ENCODE results near the gene XPOT. TPM values are rescaled to one million over a fixed set of nuclear protein-coding genes. Genes with fewer than 3 reads are reported as not detected.

The XPOT gene
- polyA plus RNA-seq, 1 experiment, result 183 TPM

DNA sequence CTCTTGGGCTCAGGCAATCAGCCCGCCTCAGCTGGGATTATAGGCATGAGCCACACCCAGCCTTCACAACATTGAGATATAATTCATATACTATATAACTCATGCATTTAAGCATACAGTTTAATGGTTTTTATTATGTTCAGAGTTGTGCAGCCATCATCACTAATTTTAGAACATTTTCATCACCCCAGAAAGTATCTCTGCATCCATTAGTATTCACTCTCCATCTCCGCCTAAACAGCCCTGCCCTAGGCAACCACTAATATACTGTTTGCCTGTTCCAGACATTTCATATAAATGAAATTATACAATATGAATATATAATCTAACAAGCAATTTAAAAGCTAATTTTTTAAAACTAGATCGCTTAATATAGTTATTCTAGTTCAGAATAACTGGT is 82.5 kb downstream of the XPOT start:
- POLR2A ChIA-PET, result no interaction called here
- no peak for DNase-seq (ENCODE audit: low read depth, low spot score)
- Histone ChIP-seq H3K4me3 (ENCODE audit: low read depth, low read length) (no peak overlapping the region), H3K27ac (ENCODE audit: low read depth, low read length) (no peak overlapping the region), H3K27me3 (ENCODE audit: control insufficient read depth, insufficient read depth, low read length) (no peaks in the 10 kb centered on the region), H3K9me3 (ENCODE audit: control insufficient read depth, insufficient read depth, low read length) (no peaks in the 10 kb centered on the region)
- TF ChIP-seq, protein P1, sequence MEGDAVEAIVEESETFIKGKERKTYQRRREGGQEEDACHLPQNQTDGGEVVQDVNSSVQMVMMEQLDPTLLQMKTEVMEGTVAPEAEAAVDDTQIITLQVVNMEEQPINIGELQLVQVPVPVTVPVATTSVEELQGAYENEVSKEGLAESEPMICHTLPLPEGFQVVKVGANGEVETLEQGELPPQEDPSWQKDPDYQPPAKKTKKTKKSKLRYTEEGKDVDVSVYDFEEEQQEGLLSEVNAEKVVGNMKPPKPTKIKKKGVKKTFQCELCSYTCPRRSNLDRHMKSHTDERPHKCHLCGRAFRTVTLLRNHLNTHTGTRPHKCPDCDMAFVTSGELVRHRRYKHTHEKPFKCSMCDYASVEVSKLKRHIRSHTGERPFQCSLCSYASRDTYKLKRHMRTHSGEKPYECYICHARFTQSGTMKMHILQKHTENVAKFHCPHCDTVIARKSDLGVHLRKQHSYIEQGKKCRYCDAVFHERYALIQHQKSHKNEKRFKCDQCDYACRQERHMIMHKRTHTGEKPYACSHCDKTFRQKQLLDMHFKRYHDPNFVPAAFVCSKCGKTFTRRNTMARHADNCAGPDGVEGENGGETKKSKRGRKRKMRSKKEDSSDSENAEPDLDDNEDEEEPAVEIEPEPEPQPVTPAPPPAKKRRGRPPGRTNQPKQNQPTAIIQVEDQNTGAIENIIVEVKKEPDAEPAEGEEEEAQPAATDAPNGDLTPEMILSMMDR (IDR thresholded peaks at IDR 0.05; ENCODE audit: low read depth, low read length), result no peak
- CTCF ChIA-PET, result interaction anchor here (0.5 to 1.2 kb wide), 3 partner anchors 9 to 315 kb away, joined by 3 to 4 read pairs (median 3); no protein-coding TSS in a partner anchor

DNA sequence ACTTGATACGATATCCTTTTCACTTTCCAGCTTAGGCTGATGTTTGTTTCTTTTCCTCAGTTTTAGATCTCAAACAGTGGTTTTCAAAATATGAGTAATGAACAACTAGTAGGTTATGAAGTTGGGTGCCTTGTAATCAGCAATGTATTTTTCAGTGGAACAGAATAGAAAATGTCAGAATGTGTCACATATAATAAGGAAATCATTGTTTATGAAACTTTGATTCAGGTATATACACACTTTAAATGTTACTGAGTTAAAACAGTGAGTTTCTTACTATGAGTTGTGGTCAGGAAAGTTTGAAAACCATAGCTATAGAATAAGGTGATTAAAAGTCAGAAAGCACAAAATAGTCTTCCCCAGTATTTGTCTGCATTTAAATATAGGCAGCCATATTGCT is 87.5 kb downstream of the XPOT start:
- Histone ChIP-seq H3K9me3 (ENCODE audit: control insufficient read depth, insufficient read depth, low read length) (no peaks in the 10 kb centered on the region), H3K27me3 (ENCODE audit: control insufficient read depth, insufficient read depth, low read length) (no peaks in the 10 kb centered on the region), H3K4me3 (ENCODE audit: low read depth, low read length) (no peak overlapping the region), H3K27ac (ENCODE audit: low read depth, low read length) (no peak overlapping the region)
- POLR2A ChIA-PET, result no interaction called here
- TF ChIP-seq, protein P1 (IDR thresholded peaks at IDR 0.05; ENCODE audit: low read depth, low read length), result no peak
- no peak for DNase-seq (ENCODE audit: low read depth, low spot score)
- CTCF ChIA-PET, result interaction anchor here (0.6 to 1.3 kb wide), 2 partner anchors 127 to 206 kb away, joined by 3 read pairs; no protein-coding TSS in a partner anchor

DNA sequence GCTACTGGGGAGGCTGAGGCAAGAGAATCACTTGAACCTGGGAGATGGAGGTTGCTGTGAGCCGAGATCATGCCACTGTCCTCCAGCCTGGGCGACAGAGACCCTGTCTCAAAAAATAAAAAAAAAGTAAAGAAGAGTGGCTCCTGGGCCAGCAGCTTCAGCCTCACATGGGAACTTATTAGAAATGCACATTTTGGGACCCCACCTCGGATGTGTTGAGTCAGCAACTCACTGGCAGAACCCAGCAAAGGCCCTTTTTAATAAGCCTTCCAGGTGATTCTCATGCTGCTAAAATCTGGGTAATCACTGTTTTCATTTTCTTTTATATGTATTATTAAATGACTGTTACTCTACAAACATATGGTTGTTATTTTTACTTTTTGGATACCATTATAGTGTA is 89.3 kb downstream of the XPOT start:
- Histone ChIP-seq H3K27ac (ENCODE audit: low read depth, low read length) (no peak overlapping the region), H3K27me3 (ENCODE audit: control insufficient read depth, insufficient read depth, low read length) (no peaks in the 10 kb centered on the region), H3K9me3 (ENCODE audit: control insufficient read depth, insufficient read depth, low read length) (no peaks in the 10 kb centered on the region), H3K4me3 (ENCODE audit: low read depth, low read length) (no peak overlapping the region)
- CTCF ChIA-PET, result no interaction called here
- POLR2A ChIA-PET, result no interaction called here
- DNase-seq (ENCODE audit: low read depth, low spot score), result no peak
- TF ChIP-seq, protein P1 (IDR thresholded peaks at IDR 0.05; ENCODE audit: low read depth, low read length), result no peak

DNA sequence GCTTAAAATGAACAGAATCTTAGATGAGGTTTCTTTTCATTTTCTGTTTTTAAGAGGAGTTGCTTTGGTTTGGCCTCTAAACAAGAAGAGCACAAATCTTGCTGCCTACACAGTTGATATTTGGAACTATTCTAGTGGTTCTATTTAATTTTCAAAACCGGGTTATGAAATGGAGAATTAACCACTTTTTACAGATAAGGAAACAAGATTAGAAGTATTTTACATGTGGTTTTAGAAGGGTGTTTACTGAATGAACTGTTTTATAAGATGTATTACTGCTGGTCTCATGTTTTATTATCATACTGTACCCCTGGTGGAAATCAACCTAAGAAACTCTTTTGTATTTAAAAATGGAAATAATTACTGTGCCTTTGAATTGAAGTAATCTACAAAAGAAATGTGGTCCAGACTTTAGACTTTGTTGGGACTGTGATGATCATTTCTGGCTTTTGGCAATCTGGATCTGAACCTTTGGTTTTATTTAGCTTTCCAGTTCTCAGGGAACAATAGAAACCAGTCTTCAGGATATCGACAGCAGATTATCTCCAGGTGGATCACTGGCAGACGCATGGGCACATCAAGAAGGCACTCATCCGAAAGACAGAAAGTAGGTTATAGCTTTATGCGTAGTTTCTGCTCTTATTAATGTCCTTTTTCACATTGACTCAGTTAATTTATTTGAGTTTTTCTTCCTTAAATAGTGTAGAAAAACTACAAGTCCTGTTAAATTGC is 91.0 kb downstream of the XPOT start:
- no peak overlapping the region for H3K27ac ChIP-seq (ENCODE audit: low read depth, low read length)
- TF ChIP-seq, protein P1 (IDR thresholded peaks at IDR 0.05; ENCODE audit: low read depth, low read length), result no peak
- POLR2A ChIA-PET, result interaction anchor here (0.6 kb wide), 1 partner anchor 251 kb away, joined by 5 read pairs; no protein-coding TSS in a partner anchor
- no peak overlapping the region for H3K4me3 ChIP-seq (ENCODE audit: low read depth, low read length)
- H3K27me3 ChIP-seq (ENCODE audit: control insufficient read depth, insufficient read depth, low read length), result no peaks in the 10 kb centered on the region
- H3K9me3 ChIP-seq (ENCODE audit: control insufficient read depth, insufficient read depth, low read length), result no peaks in the 10 kb centered on the region
- CTCF ChIA-PET, result interaction anchor here (0.6 to 2.3 kb wide), 4 partner anchors 8 to 203 kb away, joined by 3 to 14 read pairs (median 3); no protein-coding TSS in a partner anchor
- no peak for DNase-seq (ENCODE audit: low read depth, low spot score)

DNA sequence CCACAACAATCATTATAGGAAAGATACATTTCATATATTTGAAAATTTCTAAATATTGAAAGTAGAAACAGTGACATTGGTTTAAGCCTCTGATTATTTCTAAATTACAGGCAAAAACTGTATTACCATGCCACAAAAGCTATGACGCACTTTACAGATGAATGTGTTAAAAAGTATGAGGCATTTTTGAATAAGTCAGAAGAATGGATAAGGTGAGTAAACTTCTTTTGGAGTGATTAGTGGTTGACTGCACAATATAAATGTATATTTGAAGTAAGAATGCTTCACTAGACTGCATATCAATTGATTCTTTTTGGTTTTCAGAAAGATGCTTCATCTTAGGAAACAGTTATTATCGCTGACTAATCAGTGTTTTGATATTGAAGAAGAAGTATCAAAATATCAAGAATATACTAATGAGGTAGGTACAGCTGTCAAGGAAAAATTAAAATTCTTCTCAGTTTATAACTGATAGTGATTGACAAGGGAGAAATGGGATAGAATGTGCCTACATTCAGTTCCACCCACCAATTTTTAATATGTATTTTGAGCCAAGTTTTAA is 92.7 kb downstream of the XPOT start:
- no peak for DNase-seq (ENCODE audit: low read depth, low spot score)
- ChIA-PET CTCF (interaction anchor here (2.3 kb wide), 1 partner anchor 201 kb away, joined by 14 read pairs; no protein-coding TSS in a partner anchor), POLR2A (no interaction called here)
- H3K27ac ChIP-seq (ENCODE audit: low read depth, low read length), result no peak overlapping the region
- no peaks in the 10 kb centered on the region for H3K9me3 ChIP-seq (ENCODE audit: control insufficient read depth, insufficient read depth, low read length)
- H3K27me3 ChIP-seq (ENCODE audit: control insufficient read depth, insufficient read depth, low read length), result no peaks in the 10 kb centered on the region
- no peak overlapping the region for H3K4me3 ChIP-seq (ENCODE audit: low read depth, low read length)
- TF ChIP-seq, protein P1 (IDR thresholded peaks at IDR 0.05; ENCODE audit: low read depth, low read length), result no peak

All from AG04450 (cell line).